ENCODE measurements around the gene PMEL. TPM values are rescaled to one million over a fixed set of nuclear protein-coding genes. Genes with fewer than 3 reads are reported as not detected.
A peak's percentile ranks its signal among the peaks of the same experiment; 100 is the strongest.

Gene PMEL
- total and polyA plus RNA-seq, 2 of the 8 experiments (the other 6 are each of a cell fraction or from before 2014, with no cell fraction given): 120 to 382 TPM

- H3K9ac ChIP-seq (replicated peaks in 1 of 4; ENCODE audit: extremely low read depth in 1 of 4, low read depth in 3 of 4, low read length in 3 of 4): no peak overlapping the region
Observed at GRCh38 chr12:55935738-55936151, 30.1 kb downstream of the PMEL start.

More at GRCh38 chr12:55935738-55936151, 30.1 kb downstream of the PMEL start:
- H3K27ac ChIP-seq (ENCODE audit: low read depth, low read length): no peak overlapping the region
- no peak overlapping the region for H3K56ac ChIP-seq (replicated peaks; ENCODE audit: insufficient read length, low read depth, low read length)
- H3K14ac ChIP-seq (ENCODE audit: insufficient read length): no peak overlapping the region
- no peak overlapping the region for H3K23ac ChIP-seq (ENCODE audit: insufficient read length)
- FAIRE-seq (no peak), DNase-seq (ENCODE audit: low read depth in 1 of 2, low spot score in 2 of 2) (no peak)
- H3K4me3 ChIP-seq (ENCODE audit: extremely low read depth in 1 of 4, insufficient read depth in 2 of 4, low read depth in 3 of 4, low read length in 4 of 4): peak overlapping the region in 1 of 4 experiments; percentile 0; a peak in 1 of 8 replicates
- H3K18ac ChIP-seq (ENCODE audit: extremely low read depth, low read length): no peak overlapping the region
- no peaks in the 10 kb centered on the region for H3K79me1 ChIP-seq (ENCODE audit: low read depth, low read length)
- no peaks in the 10 kb centered on the region for H3K36me3 ChIP-seq (ENCODE audit: control insufficient read depth in 2 of 4, insufficient read depth in 4 of 4, low read length in 3 of 4)
- WGBS, 2 experiments (ENCODE audit: extremely low coverage in 1 of 2, insufficient coverage in 1 of 2, insufficient read length in 1 of 2, insufficient replicate concordance in 2 of 2, low coverage in 1 of 2, low lambda C conversion rate in 2 of 2, missing lambda C conversion rate in 1 of 2): 72% methylated on average over 26 of the region's 26 CpGs; no CpG with 5 or more reads in 1 of the 2 experiments
- H3K4me1 ChIP-seq (replicated peaks in 1 of 4; ENCODE audit: control insufficient read depth in 3 of 4, insufficient read depth in 4 of 4, low read length in 3 of 4): peaks cover 4 to 23% (median 11%) of the 10 kb centered on the region in 4 experiments; a peak in 6 of 7 replicates
- H2BK5ac ChIP-seq (ENCODE audit: low read depth, low read length): no peak overlapping the region
- H4K5ac ChIP-seq (ENCODE audit: insufficient read length, low read depth, low read length): no peak overlapping the region
- H4K91ac ChIP-seq (replicated peaks; ENCODE audit: insufficient read length, low read length): no peak overlapping the region
- peaks cover 0 to 21% (median 14%) of the 10 kb centered on the region in 4 experiments; a peak in 6 of 7 replicates for H3K27me3 ChIP-seq (replicated peaks in 1 of 4; ENCODE audit: control insufficient read depth in 3 of 4, extremely low read depth in 1 of 4, insufficient read depth in 3 of 4, low read length in 3 of 4)
- no peak overlapping the region for H2BK120ac ChIP-seq (replicated peaks; ENCODE audit: low read depth, low read length)
- no peak overlapping the region for H2BK12ac ChIP-seq (ENCODE audit: low read depth, low read length)
- peaks cover 13% of the 10 kb centered on the region; the same call in 1 of the 2 replicates for H3K23me2 ChIP-seq (ENCODE audit: low read depth, low read length)
- H2AFZ ChIP-seq (ENCODE audit: low read length): no peak overlapping the region
- H3K4ac ChIP-seq (replicated peaks; ENCODE audit: insufficient read length, low read depth, low read length): no peak overlapping the region
- CTCF ChIA-PET (ENCODE audit: partially characterized antibody): interaction anchor here (0.5 to 7.9 kb wide), 14 partner anchors 8 to 198 kb away, joined by 3 to 71 read pairs (median 4); partner anchors contain the start of genes DGKA, ORMDL2, PYM1 and SARNP
- no peaks in the 10 kb centered on the region for H4K20me1 ChIP-seq (replicated peaks in 1 of 2; ENCODE audit: control insufficient read depth in 1 of 2, insufficient read depth in 2 of 2, low read length in 2 of 2)
- TF ChIP-seq HDAC6 (IDR thresholded peaks at IDR 0.05; ENCODE audit: low read depth, low read length): no peak
- H3K4me2 ChIP-seq (ENCODE audit: insufficient read depth in 1 of 2, low read depth in 2 of 2, low read length in 2 of 2): peak overlapping the region in 1 of 2 experiments; percentile 16; a peak in 2 of 4 replicates
- no peak overlapping the region for H2AK5ac ChIP-seq (ENCODE audit: low read depth, low read length)
- no peak overlapping the region for H2BK20ac ChIP-seq (ENCODE audit: low read length)
- no peak overlapping the region for H2BK15ac ChIP-seq (ENCODE audit: low read length)
- POLR2A ChIA-PET (ENCODE audit: partially characterized antibody): interaction anchor here (1.4 to 2.2 kb wide), 2 partner anchors 8 to 9 kb away, joined by 7 to 9 read pairs; partner anchors contain the start of gene PYM1
- no peaks in the 10 kb centered on the region for H3K9me3 ChIP-seq (ENCODE audit: insufficient read depth in 2 of 2, low read depth in 1 of 2, low read length in 1 of 2)
- no peaks in the 10 kb centered on the region for H3K79me2 ChIP-seq (ENCODE audit: control insufficient read depth in 1 of 2, insufficient read depth in 2 of 2, low read length in 2 of 2)
- H4K8ac ChIP-seq (ENCODE audit: extremely low read depth, insufficient read depth, low read length): no peak overlapping the region

All from H1 (cell line).